HepG2 (cell line): ENCODE results near the gene FXR2. TPM values are rescaled to one million over a fixed set of nuclear protein-coding genes. Genes with fewer than 3 reads are reported as not detected.

Experiments
- GLI4 ChIP-seq: sonication (generic); formaldehyde crosslinking; IDR thresholded peaks from 2 replicates; pipeline ENCODE4 v1.5.1; 2020; ENCODE audit warnings: missing genetic modification reagents, mild to moderate bottlenecking, moderate library complexity, borderline replicate concordance
- MAZ ChIP-seq, 2 experiments: sonication (generic) in 1 of 2; formaldehyde crosslinking in 1 of 2; IDR thresholded peaks; 2 replicates each; pipeline versions ENCODE4 v1.5.0 to v1.6.1; 2012 to 2020; ENCODE audit warnings: low read depth in 2 of 2, mild to moderate bottlenecking in 2 of 2, borderline replicate concordance in 1 of 2, improper control_type of control experiment in 1 of 2, low read length in 1 of 2, missing genetic modification reagents in 1 of 2, moderate library complexity in 1 of 2
- PAX8 ChIP-seq: sonication (generic); formaldehyde crosslinking; IDR thresholded peaks from 2 replicates; pipeline ENCODE4 v1.8.0; 2022; ENCODE audit warnings: mild to moderate bottlenecking, missing genetic modification reagents, borderline replicate concordance
- SIN3A ChIP-seq: IDR thresholded peaks from 2 replicates; pipeline ENCODE4 v1.6.1; 2011; ENCODE audit warnings: low read depth, mild to moderate bottlenecking, control low read depth, low read length, borderline replicate concordance
- SMAD9 ChIP-seq: sonication (generic); formaldehyde crosslinking; IDR thresholded peaks from 2 replicates; pipeline ENCODE4 v1.5.1; 2020; ENCODE audit warnings: mild to moderate bottlenecking, missing genetic modification reagents
- THAP11 ChIP-seq: IDR thresholded peaks from 2 replicates; pipeline ENCODE4 v1.6.1; 2016; ENCODE audit warnings: missing biosample characterization, missing genetic modification reagents
- ZNF33A ChIP-seq: sonication (generic); formaldehyde crosslinking; IDR thresholded peaks from 2 replicates; pipeline ENCODE4 v1.5.1; 2020; ENCODE audit warnings: missing genetic modification reagents, mild to moderate bottlenecking, moderate library complexity, borderline replicate concordance
- ZNF550 ChIP-seq: sonication (generic); formaldehyde crosslinking; IDR thresholded peaks from 2 replicates; pipeline ENCODE4 v1.4.0; 2020; ENCODE audit warnings: mild to moderate bottlenecking, missing genetic modification reagents, borderline replicate concordance
- polyA plus RNA-seq, 8 experiments: library from polyadenylated mRNA; depleted of rRNA in 3 of 8; stranded (reverse) in 7 of 8; unstranded in 1 of 8; fragments of >200 nt; fragmentation: Illumina TruSeq in 4 of 8; extraction: Trizol in 4 of 8; gene quantifications; 2 replicates each; pipeline versions ENCODE4 v1.2.1 to v1.2.3, GENCODE V29; 2011 to 2016; ENCODE audit warnings: low read depth in 4 of 8, missing spikeins in 1 of 8, mixed read lengths in 1 of 8; ENCODE audit not compliant: insufficient read depth in 1 of 8
- total RNA-seq, 5 experiments: library from RNA; depleted of rRNA; stranded (reverse); fragments of >200 nt; fragmentation: Illumina TruSeq; extraction: Trizol; gene quantifications; 2 replicates each; pipeline ENCODE4 v1.2.3, GENCODE V29; 2016; ENCODE audit warnings: low read depth in 1 of 5
- TF ChIP-seq, protein P1 (sequence below): sonication (generic); formaldehyde crosslinking; IDR thresholded peaks from 2 replicates; pipeline ENCODE4 v1.8.0; 2022; ENCODE audit warnings: missing genetic modification reagents, low read depth, mild to moderate bottlenecking, borderline replicate concordance
- TF ChIP-seq, protein P2 (sequence below): sonication (generic); formaldehyde crosslinking; IDR thresholded peaks from 2 replicates; pipeline ENCODE4 v1.4.0; 2020; ENCODE audit warnings: mild to moderate bottlenecking, missing genetic modification reagents
- TF ChIP-seq, protein P3 (sequence below): IDR thresholded peaks from 2 replicates; pipeline ENCODE4 v1.6.1; 2018; ENCODE audit warnings: missing genetic modification reagents, mild to moderate bottlenecking, missing compliant biosample characterization
- TF ChIP-seq, protein P4 (sequence below): IDR thresholded peaks from 2 replicates; pipeline ENCODE4 v1.6.1; 2016; ENCODE audit warnings: low read depth, missing genetic modification reagents, missing compliant biosample characterization

FXR2 gene
- total and polyA plus RNA-seq, 2 of the 13 experiments (the other 11 are each of a cell fraction or from before 2014, with no cell fraction given) = 20.9 to 24.4 TPM

DNA sequence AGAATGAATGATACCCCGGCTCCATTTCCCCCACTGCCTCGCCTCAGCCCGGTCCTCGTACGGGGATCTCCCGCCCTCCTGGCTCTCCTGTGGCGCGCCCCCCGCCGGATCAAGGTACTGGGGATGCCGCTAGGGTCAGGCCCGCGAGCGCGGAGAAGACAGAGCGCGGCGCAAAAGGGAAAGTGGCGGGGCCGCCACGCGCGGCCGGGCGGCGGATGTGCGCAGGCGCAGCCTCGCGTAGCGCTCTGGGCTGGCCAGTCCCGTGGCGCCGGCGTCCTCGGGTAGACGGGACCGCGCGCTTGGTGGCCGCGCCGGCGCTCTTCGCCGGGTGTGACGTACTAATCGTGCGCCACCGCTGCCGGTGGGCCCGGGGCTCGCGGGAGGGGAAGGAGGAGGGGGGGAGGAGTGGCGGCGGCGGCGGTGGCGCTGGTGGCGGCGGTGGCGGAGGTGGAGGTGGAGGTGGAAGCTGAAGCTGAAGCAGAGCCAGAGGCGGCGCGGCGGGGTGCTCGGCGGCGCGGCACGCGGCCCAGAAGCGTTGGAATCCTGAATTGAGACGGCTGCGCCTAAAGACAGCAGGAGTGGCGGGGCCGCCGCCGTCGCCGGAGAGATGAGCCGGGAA, 53.0 kb downstream of the FXR2 start, which contains the start of gene SENP3 (continued):
- TF ChIP-seq PAX8 (CRISPR knock-in tag) (no peak), SIN3A (no peak), THAP11 (CRISPR knock-in tag) (peak; percentile 87), MAZ (IDR thresholded peaks at IDR 0.05; ENCODE audit: borderline replicate concordance, low read depth, low read length) (peak; percentile 77; the same call in 1 of the 2 replicates), MAZ (CRISPR knock-in tag; IDR thresholded peaks at IDR 0.05; ENCODE audit: low read depth) (peak; percentile 79), SMAD9 (no peak), ZNF33A (CRISPR knock-in tag) (no peak), ZNF550 (CRISPR knock-in tag) (no peak), GLI4 (CRISPR knock-in tag) (0 out of 2 replicates have a peak, but pooled peaks have one; percentile 56)
- TF ChIP-seq, protein P1, sequence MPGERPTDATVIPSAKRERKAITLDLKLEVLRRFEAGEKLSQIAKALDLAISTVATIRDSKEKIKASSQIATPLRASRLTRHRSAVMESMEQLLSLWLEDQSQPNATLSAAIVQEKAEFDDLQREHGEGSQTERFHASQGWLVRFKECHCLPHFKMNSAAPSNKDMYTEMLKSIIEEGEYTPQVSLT = no peak
- TF ChIP-seq, protein P2, sequence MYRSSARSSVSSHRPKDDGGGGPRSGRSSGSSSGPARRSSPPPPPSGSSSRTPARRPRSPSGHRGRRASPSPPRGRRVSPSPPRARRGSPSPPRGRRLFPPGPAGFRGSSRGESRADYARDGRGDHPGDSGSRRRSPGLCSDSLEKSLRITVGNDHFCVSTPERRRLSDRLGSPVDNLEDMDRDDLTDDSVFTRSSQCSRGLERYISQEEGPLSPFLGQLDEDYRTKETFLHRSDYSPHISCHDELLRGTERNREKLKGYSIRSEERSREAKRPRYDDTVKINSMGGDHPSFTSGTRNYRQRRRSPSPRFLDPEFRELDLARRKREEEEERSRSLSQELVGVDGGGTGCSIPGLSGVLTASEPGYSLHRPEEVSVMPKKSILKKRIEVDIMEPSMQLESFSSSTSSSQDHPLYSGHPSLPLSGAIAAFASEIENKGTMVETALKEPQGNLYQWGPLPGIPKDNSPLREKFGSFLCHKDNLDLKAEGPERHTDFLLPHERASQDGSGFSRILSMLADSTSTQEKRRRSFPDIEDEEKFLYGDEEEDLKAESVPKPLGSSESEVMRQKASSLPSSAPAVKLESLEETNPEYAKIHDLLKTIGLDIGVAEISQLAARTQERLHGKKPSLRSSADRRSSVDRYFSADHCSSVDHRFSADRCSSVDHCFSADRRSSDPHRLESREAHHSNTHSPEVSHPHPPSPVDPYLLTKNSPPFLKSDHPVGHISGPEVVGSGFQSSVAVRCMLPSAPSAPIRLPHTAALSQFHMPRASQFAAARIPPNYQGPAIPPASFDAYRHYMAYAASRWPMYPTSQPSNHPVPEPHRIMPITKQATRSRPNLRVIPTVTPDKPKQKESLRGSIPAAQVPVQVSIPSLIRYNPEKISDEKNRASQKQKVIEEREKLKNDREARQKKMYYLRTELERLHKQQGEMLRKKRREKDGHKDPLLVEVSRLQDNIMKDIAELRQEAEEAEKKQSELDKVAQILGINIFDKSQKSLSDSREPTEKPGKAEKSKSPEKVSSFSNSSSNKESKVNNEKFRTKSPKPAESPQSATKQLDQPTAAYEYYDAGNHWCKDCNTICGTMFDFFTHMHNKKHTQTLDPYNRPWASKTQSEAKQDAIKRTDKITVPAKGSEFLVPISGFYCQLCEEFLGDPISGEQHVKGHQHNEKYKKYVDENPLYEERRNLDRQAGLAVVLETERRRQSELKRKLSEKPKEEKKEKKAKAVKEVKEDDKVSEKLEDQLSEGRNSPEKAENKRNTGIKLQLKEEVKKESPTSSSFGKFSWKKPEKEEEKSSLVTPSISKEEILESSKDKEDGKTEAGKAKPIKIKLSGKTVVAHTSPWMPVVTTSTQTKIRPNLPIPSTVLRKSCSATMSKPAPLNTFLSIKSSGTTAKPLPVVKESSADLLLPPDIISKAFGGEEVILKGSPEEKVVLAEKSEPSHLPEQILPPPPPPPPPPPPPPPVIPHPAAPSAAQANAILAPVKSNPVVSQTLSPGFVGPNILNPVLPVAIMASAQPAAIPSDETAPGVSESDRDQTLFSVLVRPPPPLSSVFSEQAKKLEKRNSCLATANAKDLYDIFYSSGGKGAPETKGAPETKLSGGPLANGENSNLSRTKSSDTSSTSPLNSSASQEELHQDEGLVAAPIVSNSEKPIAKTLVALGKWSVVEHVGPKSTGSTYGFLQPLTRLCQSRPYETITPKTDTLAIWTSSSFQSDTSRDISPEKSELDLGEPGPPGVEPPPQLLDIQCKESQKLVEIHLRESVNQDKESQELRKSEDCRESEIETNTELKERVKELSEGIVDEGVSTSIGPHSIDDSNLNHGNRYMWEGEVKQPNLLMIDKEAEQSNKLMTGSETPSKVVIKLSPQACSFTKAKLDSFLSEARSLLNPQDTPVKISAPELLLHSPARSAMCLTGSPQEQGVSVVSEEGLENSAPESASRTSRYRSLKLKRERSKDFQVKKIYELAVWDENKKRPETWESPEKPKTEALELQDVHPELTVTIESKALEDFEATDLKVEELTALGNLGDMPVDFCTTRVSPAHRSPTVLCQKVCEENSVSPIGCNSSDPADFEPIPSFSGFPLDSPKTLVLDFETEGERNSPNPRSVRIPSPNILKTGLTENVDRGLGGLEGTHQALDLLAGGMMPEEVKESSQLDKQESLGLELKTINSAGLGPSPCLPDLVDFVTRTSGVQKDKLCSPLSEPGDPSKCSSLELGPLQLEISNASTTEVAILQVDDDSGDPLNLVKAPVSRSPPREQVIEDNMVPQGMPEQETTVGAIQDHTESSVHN (CRISPR knock-in tag) = no peak
- TF ChIP-seq, protein P3, sequence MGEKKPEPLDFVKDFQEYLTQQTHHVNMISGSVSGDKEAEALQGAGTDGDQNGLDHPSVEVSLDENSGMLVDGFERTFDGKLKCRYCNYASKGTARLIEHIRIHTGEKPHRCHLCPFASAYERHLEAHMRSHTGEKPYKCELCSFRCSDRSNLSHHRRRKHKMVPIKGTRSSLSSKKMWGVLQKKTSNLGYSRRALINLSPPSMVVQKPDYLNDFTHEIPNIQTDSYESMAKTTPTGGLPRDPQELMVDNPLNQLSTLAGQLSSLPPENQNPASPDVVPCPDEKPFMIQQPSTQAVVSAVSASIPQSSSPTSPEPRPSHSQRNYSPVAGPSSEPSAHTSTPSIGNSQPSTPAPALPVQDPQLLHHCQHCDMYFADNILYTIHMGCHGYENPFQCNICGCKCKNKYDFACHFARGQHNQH (CRISPR knock-in tag) = no peak
- TF ChIP-seq, protein P4, sequence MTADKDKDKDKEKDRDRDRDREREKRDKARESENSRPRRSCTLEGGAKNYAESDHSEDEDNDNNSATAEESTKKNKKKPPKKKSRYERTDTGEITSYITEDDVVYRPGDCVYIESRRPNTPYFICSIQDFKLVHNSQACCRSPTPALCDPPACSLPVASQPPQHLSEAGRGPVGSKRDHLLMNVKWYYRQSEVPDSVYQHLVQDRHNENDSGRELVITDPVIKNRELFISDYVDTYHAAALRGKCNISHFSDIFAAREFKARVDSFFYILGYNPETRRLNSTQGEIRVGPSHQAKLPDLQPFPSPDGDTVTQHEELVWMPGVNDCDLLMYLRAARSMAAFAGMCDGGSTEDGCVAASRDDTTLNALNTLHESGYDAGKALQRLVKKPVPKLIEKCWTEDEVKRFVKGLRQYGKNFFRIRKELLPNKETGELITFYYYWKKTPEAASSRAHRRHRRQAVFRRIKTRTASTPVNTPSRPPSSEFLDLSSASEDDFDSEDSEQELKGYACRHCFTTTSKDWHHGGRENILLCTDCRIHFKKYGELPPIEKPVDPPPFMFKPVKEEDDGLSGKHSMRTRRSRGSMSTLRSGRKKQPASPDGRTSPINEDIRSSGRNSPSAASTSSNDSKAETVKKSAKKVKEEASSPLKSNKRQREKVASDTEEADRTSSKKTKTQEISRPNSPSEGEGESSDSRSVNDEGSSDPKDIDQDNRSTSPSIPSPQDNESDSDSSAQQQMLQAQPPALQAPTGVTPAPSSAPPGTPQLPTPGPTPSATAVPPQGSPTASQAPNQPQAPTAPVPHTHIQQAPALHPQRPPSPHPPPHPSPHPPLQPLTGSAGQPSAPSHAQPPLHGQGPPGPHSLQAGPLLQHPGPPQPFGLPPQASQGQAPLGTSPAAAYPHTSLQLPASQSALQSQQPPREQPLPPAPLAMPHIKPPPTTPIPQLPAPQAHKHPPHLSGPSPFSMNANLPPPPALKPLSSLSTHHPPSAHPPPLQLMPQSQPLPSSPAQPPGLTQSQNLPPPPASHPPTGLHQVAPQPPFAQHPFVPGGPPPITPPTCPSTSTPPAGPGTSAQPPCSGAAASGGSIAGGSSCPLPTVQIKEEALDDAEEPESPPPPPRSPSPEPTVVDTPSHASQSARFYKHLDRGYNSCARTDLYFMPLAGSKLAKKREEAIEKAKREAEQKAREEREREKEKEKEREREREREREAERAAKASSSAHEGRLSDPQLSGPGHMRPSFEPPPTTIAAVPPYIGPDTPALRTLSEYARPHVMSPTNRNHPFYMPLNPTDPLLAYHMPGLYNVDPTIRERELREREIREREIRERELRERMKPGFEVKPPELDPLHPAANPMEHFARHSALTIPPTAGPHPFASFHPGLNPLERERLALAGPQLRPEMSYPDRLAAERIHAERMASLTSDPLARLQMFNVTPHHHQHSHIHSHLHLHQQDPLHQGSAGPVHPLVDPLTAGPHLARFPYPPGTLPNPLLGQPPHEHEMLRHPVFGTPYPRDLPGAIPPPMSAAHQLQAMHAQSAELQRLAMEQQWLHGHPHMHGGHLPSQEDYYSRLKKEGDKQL (CRISPR knock-in tag) = no peak
